Ascending aorta (tissue), 2 donors: ENCODE results near the gene GHRHR. TPM values are rescaled to one million over a fixed set of nuclear protein-coding genes. Genes with fewer than 3 reads are reported as not detected.

Experiments
- DNase-seq, 2 donors: peaks; one replicate each; pipeline ENCODE4 v3.0.0-alpha.2; 2019; ENCODE audit warnings: low spot score in 2 of 2
- H3K27ac ChIP-seq, 2 donors: fragments of 200-600 bp; sonication (generic); one replicate each; pipeline ENCODE4 v1.5.1; 2016 to 2017; ENCODE audit warnings: mild to moderate bottlenecking in 1 of 2
- H3K27me3 ChIP-seq: fragments of 200-600 bp; sonication (generic); one replicate; pipeline ENCODE4 v1.5.1; 2017
- H3K36me3 ChIP-seq, 2 donors: fragments of 200-600 bp; sonication (generic); one replicate each; pipeline ENCODE4 v1.5.1; 2016
- H3K4me1 ChIP-seq, 2 donors: fragments of 200-600 bp; sonication (generic); one replicate each; pipeline ENCODE4 v1.5.1; 2016 to 2017; ENCODE audit warnings: mild to moderate bottlenecking in 1 of 2
- H3K4me3 ChIP-seq, 2 donors: fragments of 200-600 bp; sonication (generic); one replicate each; pipeline ENCODE4 v1.5.1; 2016 to 2017; ENCODE audit warnings: mild to moderate bottlenecking in 1 of 2
- H3K9me3 ChIP-seq, 2 donors: fragments of 200-600 bp; sonication (generic); one replicate each; pipeline ENCODE4 v1.5.1; 2016
- CTCF ChIP-seq, 3 experiments: fragments of 200-600 bp in 2 of 3; fragments of 450-650 bp in 1 of 3; sonication (generic) in 2 of 3; IDR thresholded peaks; one replicate each; pipeline ENCODE4 v1.5.1; 2016 to 2019; ENCODE audit warnings: antibody characterized with exemption in 3 of 3, mild to moderate bottlenecking in 1 of 3, moderate library complexity in 1 of 3
- intact Hi-C: fragments of 100-400 bp; cut with DNase I; formaldehyde crosslinking; loops from one replicate; pipeline ENCODE4 v1.15.1; 2023
- total RNA-seq: library from RNA; depleted of rRNA; stranded (reverse); fragments of >200 nt; gene quantifications from one replicate; pipeline ENCODE4 v1.1.0, GENCODE V29; 2016

Gene GHRHR
- total RNA-seq, 1 donor from 2014 or later, result not detected

- H3K27me3 ChIP-seq, result no peaks in the 10 kb centered on the region
- intact Hi-C loops, result loop anchor here (10.0 kb wide), 1 partner anchor 322 kb away; the partner anchor contains the start of gene GARS1
- peaks cover 3 to 4% of the 10 kb centered on the region in 2 donors for H3K36me3 ChIP-seq
- no peaks in the 10 kb centered on the region for H3K9me3 ChIP-seq
- H3K27ac ChIP-seq, result peak overlapping the region; percentile 92 to 97
- peak overlapping the region; percentile 62 to 88 for H3K4me3 ChIP-seq
- peaks cover 25 to 57% of the 10 kb centered on the region in 2 donors for H3K4me1 ChIP-seq
- TF ChIP-seq CTCF (IDR thresholded peaks at IDR 0.05), result no peak
- no peak for DNase-seq
These were observed 47.0 kb upstream of the GHRHR start for GRCh38 chr7:30916767-30917166.

- H3K27ac ChIP-seq, result peak overlapping the region; percentile 92 to 97
- peak overlapping the region; percentile 62 to 88 for H3K4me3 ChIP-seq
- peaks cover 9 to 10% of the 10 kb centered on the region in 2 donors for H3K36me3 ChIP-seq
- peaks cover 29 to 63% of the 10 kb centered on the region in 2 donors for H3K4me1 ChIP-seq
- intact Hi-C loops, result loop anchor here (10.0 kb wide), 1 partner anchor 323 kb away; the partner anchor contains the start of gene GARS1
- no peaks in the 10 kb centered on the region for H3K27me3 ChIP-seq
- no peak for DNase-seq
- no peak for TF ChIP-seq CTCF (IDR thresholded peaks at IDR 0.05)
- H3K9me3 ChIP-seq, result no peaks in the 10 kb centered on the region
These were observed 46.4 kb upstream of the GHRHR start for GRCh38 chr7:30917216-30917893.

GRCh38 chr7:30918676-30919075 lies 45.1 kb upstream of the GHRHR start:
- peak; percentile 43 to 89 for DNase-seq
- peak overlapping the region in 1 of 2 donors; percentile 88 for H3K4me3 ChIP-seq
- H3K27me3 ChIP-seq, result no peaks in the 10 kb centered on the region
- H3K9me3 ChIP-seq, result no peaks in the 10 kb centered on the region
- H3K27ac ChIP-seq, result peak overlapping the region; percentile 92 to 97
- intact Hi-C loops, result loop anchor here (10.0 kb wide), 1 partner anchor 324 kb away; the partner anchor contains the start of gene GARS1
- no peak for TF ChIP-seq CTCF (IDR thresholded peaks at IDR 0.05)
- peaks cover 29 to 63% of the 10 kb centered on the region in 2 donors for H3K4me1 ChIP-seq
- peaks cover 22 to 23% of the 10 kb centered on the region in 2 donors for H3K36me3 ChIP-seq

- H3K9me3 ChIP-seq, result no peaks in the 10 kb centered on the region
- no peaks in the 10 kb centered on the region for H3K27me3 ChIP-seq
- peak overlapping the region; percentile 26 to 37 for H3K4me3 ChIP-seq
- TF ChIP-seq CTCF (IDR thresholded peaks at IDR 0.05), result no peak
- intact Hi-C loops, result no loop called here
- peaks cover 29 to 60% of the 10 kb centered on the region in 2 donors for H3K4me1 ChIP-seq
- H3K36me3 ChIP-seq, result peaks cover 36 to 37% of the 10 kb centered on the region in 2 donors
- peak overlapping the region; percentile 92 to 97 for H3K27ac ChIP-seq
- DNase-seq, result peak; percentile 12 to 73
These were observed 43.7 kb upstream of the GHRHR start for GRCh38 chr7:30920021-30920583.

- Histone ChIP-seq H3K4me3 (peak overlapping the region; percentile 26 to 37), H3K9me3 (no peaks in the 10 kb centered on the region), H3K4me1 (peaks cover 29 to 58% of the 10 kb centered on the region in 2 donors), H3K36me3 (peaks cover 44 to 45% of the 10 kb centered on the region in 2 donors), H3K27me3 (no peaks in the 10 kb centered on the region), H3K27ac (peak overlapping the region; percentile 92 to 97)
- intact Hi-C loops, result no loop called here
- peak; percentile 69 to 90 for DNase-seq
- TF ChIP-seq CTCF (IDR thresholded peaks at IDR 0.05), result no peak
These were observed 42.9 kb upstream of the GHRHR start for GRCh38 chr7:30920584-30921539.
